NCI-H1436 treated with DMSO at 0.1 percent for 48 hours (cell line): ENCODE measurements around the gene PLXNC1.

Experiments used
- DNase-seq: peaks from one replicate; lab custom pipeline; 2025; lab: John Stamatoyannopoulos, UW

Gene PLXNC1

GRCh38 chr12:94182986-94183707, 34.8 kb downstream of the PLXNC1 start:
- no peak for DNase-seq

DNA sequence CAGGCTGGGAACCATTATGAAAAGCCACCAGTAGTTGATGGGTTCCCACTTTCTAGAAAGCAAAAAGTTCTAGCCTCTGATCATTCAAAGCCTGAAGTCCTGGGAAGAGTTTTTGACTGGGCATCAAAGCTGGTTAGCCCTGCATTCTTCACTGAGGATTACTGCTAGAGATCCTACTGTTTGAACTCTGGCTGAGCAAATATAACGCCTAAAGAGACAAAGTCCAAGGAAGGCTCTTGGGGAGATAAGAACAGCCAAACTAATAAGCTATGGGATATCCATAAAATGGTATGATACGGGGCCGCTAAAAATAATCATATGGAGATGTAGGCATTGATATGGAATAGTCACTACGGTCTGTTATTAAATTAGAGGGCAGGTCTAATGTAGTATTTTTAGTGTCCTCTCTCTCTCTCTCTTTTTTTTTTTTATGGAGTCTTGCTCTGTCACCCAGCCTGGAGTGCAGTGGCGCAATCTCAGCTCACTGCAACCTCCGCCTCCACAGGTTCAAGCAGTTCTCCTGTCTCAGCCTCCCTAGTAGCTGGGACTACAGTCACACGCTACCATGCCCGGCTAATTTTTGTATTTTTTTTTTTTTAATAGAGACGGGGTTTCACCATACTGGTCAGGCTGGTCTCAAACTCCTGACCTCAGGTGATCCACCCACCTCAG, 35.5 kb downstream of the PLXNC1 start:
- no peak for DNase-seq

- no peak for DNase-seq
Measured at GRCh38 chr12:94184995-94185719, 36.8 kb downstream of the PLXNC1 start.

- no peak for DNase-seq
Measured at GRCh38 chr12:94185801-94186200, 37.4 kb downstream of the PLXNC1 start.

DNA sequence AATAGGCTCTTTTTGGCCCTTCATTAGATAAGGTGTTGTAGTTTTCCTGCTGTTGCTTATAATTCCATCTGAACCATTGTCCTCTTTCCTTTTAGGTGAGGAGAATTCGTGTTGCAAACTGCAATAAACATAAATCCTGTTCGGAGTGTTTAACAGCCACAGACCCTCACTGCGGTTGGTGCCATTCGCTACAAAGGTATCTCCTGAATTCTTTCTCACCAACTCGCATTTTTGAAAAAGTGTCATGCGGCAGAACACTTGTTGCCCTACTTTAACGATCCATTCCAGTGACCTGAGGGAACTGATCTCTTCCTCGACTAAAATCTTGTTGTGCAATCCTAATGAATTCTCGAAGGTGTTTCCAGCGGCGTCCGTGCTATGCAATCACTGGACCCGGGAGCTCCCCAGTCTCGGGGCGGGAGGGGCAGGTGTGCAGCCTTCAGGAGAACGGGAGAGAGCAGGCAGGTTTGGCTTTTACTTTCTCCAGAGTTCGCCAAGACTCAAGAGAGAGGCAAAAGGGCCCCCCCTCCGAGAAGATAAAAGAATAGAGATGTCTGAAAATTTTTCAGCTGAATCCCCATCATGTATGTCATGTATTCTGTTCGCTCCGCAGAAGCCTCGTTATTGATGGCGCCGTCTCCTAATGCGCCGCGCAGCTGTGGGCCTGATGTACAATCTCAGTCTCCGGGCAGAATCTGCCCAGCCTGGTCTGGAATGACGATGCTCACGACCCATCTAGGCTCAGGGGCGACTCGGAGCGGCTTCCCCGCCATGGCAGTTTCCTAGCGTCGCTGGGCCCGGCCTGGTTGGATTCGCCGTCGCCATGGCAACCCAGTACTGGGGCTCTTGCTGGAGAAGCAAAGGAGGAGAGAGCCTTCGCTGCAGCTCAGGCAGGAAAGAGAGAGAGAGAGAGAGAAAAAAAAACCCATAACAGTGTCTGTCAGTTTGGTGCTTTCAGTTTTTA, 38.2 kb downstream of the PLXNC1 start:
- DNase-seq = no peak

GRCh38 chr12:94187361-94187760, 39.0 kb downstream of the PLXNC1 start:
- DNase-seq = no peak

DNA sequence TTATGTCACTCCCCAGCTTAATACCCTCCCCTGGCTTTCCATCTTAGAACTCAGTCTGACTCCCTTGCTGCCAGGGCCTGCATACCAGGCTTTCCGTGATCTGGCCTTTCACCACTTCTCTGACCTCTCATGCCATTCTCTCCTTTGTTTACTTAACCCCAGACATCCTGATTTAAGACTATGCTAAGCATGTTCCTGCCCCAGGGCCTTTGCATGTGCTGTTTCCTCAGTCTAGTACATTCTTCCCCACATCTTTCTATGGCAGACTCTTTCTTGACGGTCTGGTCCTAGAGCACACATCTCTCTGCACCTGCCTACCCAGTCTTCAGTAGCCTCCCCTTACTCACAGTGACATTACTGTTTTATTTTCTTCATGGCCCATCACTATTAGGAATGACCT, 42.2 kb downstream of the PLXNC1 start:
- no peak for DNase-seq

DNA sequence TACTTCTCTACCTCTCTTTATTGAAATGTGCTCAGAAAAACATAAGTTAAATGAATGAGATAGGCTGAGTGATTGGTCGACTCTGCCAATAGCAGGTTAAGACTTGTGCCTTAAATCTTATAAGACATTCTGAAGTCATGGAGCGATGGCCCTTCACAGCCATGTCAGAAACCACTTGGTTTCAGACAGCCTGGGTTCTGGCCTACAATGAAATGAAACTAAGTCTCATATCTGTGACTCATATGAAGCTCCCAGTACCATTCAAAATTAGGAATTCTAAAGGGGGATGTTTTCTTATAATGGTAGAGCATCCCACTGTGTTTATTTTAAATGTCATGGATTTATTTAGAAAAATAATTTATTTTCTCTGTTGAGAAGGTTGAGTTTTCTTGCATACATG, 42.6 kb downstream of the PLXNC1 start:
- no peak for DNase-seq

- no peak for DNase-seq
Measured at GRCh38 chr12:94191811-94192210, 43.4 kb downstream of the PLXNC1 start.

- no peak for DNase-seq
Measured at GRCh38 chr12:94192506-94192905, 44.1 kb downstream of the PLXNC1 start.

GRCh38 chr12:94193168-94193567, 44.8 kb downstream of the PLXNC1 start:
- no peak for DNase-seq

GRCh38 chr12:94195483-94195882, 47.1 kb downstream of the PLXNC1 start:
- DNase-seq = no peak

DNA sequence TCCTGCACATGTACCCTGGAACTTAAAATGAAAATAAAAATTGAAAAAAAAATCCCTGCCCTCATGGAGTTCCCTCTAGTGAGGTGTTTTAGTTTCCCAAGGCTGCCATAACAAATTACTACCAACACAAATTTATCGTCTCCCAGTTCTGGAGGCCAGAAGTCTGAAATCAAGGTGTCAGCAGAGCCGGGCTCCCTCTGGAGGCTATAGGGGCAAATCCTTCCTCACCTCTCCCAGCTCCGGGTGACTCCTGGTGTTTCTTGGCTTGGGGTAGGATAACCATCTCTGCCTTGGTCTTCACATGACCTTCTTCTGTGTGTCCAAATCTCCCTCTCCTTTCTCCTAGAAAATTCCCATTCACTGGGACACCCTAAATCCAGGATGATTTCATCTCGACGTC, 50.1 kb downstream of the PLXNC1 start:
- DNase-seq = no peak

- DNase-seq = no peak
Measured at GRCh38 chr12:94198872-94199271, 50.5 kb downstream of the PLXNC1 start.

DNA sequence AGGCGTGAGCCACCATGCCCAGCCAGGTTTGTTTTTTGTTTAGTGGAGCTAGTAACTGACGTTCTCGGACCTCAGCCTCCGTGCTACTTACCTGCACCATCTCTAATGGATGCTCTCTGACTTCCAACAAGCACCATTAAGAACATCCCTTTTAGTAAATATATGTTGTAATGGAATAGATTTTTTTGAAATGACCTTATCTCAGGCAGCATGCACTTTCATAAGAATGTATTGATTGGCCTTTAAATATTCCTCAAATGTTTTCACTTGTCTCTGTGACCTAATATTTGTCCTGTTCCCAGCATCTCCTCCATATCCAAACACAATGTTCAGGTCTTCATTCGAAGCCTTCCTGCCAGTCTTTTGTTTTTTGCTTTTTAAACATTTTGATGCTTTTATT, 51.7 kb downstream of the PLXNC1 start:
- no peak for DNase-seq

DNA sequence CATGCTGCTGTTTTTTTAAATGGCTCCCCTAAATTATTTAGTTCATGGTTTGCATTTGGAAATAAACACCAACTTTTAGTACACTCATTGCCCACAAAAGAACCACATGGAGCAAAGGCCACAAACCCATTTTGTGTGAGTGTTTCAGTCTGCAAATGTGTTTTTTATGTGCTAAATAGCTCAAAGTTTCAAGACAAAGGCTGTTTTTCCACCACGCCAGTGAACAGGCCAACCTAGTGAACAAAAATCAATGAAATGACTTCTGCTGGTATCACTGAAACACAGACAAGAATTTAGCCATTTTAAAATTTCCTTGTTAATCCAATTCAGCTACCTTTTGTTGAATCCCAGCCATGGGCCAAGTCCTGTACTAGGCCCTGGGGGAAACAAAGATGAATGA, 52.3 kb downstream of the PLXNC1 start:
- no peak for DNase-seq

GRCh38 chr12:94202245-94203180, 54.1 kb downstream of the PLXNC1 start:
- no peak for DNase-seq

DNA sequence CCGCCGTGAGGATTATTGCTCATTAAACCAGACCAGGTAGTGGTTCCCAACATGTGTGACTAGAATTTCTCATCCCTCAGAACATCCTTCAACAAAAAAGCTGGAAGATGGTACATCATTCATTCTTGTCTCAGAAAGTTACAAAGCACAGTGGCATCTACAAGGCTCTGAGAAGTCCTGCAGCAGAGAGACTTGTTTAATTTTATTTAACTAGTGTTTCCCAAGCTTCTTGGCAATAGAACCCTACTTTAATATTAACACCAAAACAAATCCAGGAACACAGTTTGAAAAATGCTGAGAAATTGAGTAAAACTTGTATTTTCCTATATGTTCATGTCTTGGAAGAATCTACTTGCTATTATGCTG, 54.8 kb downstream of the PLXNC1 start:
- no peak for DNase-seq

DNA sequence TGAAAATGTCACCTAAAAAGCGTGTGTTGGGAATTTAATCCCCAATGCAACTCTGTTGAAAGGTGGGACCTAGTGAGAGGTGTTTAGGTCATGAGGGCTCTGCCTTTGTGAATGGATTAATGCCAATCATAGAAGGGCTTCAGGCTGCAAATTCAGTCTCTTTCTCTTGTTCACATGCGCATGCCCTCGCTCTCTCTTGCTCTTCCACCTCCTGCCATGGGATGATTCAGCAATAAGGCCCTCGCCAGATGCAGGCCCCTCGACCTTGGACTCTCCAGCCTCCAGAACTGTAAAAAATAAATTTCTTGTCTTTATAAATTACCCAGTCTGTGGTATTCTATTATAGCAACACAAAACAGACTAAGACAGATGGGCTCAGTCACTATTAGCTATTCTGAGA, 55.4 kb downstream of the PLXNC1 start:
- no peak for DNase-seq

DNA sequence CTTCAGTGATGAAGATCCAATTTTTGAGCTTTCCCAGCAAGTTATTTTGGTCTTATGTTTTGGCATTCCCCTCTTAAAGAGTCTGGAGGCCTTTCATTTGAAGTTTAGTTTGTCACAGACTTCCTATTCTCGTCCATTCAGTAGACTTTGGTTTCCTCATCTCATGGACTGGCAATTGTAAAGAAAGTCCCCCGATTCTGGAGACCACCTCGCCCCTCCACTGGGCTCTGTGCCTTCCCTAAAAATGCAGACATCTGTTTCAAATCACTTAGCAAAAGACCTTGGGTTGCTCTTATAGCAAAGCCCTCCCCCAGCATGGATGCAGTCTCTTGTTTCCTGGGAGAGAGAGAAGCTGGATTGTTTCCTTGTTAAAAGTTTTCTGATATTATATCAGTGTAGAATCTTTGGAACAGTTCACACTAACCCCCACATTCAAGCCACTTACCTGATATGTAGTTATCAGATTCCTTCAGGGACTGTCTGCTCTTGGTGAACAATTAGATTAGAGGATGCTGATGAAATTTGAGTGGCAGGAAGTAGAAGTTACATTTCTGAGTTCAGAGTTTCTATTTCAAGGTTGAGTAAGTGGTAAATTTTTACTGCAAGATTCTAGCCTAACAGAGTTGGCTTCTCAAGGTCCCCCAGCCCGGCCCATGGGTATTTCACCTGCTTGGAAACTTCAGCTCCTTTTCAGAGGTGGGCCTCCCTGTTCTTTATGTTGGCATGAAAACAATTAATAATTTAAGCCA, 56.3 kb downstream of the PLXNC1 start:
- DNase-seq = no peak
